Lower leg skin (tissue), 4 donors: ENCODE data around the gene VAT1L. TPM values are rescaled to one million over a fixed set of nuclear protein-coding genes. Genes with fewer than 3 reads are reported as not detected.

Source experiments
- DNase-seq, 2 donors: peaks; one replicate each; pipeline ENCODE4 v3.0.0-alpha.2; 2019; ENCODE audit warnings: low spot score in 2 of 2
- H3K4me3 ChIP-seq: fragments of 200-600 bp; sonication (generic); 2 replicates; pipeline ENCODE4 v1.5.1; 2017; ENCODE audit warnings: mild to moderate bottlenecking, low read depth; ENCODE audit not compliant: poor library complexity, severe bottlenecking
- POLR2A ChIP-seq, 2 donors: fragments of 450-650 bp; IDR thresholded peaks; one replicate each; pipeline ENCODE4 v1.6.1; 2016 to 2017; ENCODE audit warnings: antibody characterized with exemption in 2 of 2, mild to moderate bottlenecking in 1 of 2, moderate library complexity in 1 of 2
- WGBS, 2 donors: methylation state at CpG; one replicate each; pipeline ENCODE4 v1.1.5; 2018; 5-methylcytosine and 5-hydroxymethylcytosine counted together
- intact Hi-C: fragments of 100-400 bp; cut with DNase I; formaldehyde crosslinking; loops from one replicate; pipeline ENCODE4 v1.15.0; 2023; ENCODE audit warnings: low total_unique reads
- total RNA-seq, 4 donors: library from RNA; depleted of rRNA; stranded (reverse); fragments of >200 nt; gene quantifications; one replicate each; pipeline ENCODE4 v1.1.0, GENCODE V29; 2016
- TF ChIP-seq, protein P1 (sequence below), 3 donors: fragments of 450-650 bp; IDR thresholded peaks; one replicate each; pipeline ENCODE4 v1.5.1; 2016; ENCODE audit warnings: antibody characterized with exemption in 3 of 3, mild to moderate bottlenecking in 3 of 3, moderate library complexity in 2 of 3

VAT1L gene
- total RNA-seq, 4 donors from 2014 or later, result 0.10 to 0.36 TPM; not detected in 2

DNA sequence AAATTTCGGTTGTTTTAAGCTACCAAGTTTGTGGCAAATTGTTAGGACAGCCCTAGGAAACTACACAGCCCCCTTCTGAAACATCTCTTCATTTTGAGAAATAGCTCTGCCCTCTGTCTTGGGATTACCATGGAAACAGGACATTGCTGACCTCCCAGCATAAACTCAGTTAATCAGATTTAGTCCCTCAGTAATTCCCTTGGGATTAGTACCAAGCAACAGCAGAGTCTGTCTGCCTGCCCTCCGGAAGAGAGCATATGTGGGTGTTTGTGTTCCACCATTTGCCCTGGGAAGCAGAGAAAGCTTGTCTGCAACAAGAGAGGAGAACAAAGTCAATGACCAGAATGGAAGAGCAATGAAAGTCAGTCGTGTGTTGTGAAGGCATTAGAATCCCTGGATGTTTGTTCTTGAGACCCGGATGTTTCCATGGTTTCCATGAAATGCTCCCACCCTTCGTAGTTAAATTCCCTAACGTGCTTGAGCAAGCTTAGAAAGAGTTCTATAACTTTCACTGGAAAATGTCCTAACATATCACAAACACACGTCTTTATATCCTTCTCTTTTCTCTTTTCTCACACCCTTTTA, 39.9 kb upstream of the VAT1L start:
- intact Hi-C loops, result no loop called here
- TF ChIP-seq, protein P1, sequence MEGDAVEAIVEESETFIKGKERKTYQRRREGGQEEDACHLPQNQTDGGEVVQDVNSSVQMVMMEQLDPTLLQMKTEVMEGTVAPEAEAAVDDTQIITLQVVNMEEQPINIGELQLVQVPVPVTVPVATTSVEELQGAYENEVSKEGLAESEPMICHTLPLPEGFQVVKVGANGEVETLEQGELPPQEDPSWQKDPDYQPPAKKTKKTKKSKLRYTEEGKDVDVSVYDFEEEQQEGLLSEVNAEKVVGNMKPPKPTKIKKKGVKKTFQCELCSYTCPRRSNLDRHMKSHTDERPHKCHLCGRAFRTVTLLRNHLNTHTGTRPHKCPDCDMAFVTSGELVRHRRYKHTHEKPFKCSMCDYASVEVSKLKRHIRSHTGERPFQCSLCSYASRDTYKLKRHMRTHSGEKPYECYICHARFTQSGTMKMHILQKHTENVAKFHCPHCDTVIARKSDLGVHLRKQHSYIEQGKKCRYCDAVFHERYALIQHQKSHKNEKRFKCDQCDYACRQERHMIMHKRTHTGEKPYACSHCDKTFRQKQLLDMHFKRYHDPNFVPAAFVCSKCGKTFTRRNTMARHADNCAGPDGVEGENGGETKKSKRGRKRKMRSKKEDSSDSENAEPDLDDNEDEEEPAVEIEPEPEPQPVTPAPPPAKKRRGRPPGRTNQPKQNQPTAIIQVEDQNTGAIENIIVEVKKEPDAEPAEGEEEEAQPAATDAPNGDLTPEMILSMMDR (IDR thresholded peaks at IDR 0.05), result no peak
- TF ChIP-seq POLR2A (IDR thresholded peaks at IDR 0.05), result no peak
- no peak for DNase-seq
- H3K4me3 ChIP-seq, result no peak overlapping the region
- WGBS, 2 donors, result 56 to 65% methylated on average over 7 of the region's 7 CpGs

DNA sequence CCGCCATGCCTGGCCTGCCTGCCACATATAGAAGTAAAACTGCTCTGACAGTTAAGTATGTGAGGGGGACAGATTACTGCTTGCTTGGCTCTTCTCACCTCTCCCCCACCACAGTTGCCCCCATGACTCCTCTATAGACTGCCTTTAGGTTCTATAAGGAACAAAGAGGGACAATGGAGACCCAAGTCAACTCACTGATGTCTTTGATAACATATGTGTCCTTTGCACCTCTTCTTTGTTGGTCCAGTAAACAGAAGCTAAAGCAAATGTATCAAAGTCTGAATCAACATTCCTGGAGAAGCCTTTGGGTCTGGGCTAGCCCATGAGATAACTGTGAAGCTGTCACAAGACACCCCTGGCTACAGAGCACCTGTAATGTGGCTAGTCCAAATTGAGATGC, 38.9 kb upstream of the VAT1L start:
- intact Hi-C loops, result no loop called here
- 64 to 100% methylated on average over 1 of the region's 1 CpG for WGBS, 2 donors
- TF ChIP-seq, protein P1 (IDR thresholded peaks at IDR 0.05), result no peak
- no peak for TF ChIP-seq POLR2A (IDR thresholded peaks at IDR 0.05)
- no peak for DNase-seq
- H3K4me3 ChIP-seq, result no peak overlapping the region

DNA sequence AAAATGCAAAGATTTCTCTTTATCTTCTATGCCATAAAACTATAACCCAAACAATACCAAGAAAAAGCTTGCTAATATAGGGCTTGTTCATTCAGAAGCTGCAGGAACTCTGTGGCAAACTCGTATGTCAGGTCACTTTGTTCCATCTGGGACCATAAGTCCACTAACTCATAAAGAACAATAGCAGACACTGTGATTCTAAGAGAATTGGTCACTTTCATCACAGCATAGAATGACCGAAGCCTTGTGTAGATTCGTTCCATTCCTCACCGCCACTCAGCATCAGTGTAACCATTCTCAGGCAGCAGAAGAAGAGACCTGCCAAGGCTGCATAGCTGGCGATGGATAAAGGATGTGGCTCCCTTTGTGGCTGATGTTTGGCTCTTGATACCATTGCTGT, 30.3 kb upstream of the VAT1L start:
- no peak overlapping the region for H3K4me3 ChIP-seq
- intact Hi-C loops, result no loop called here
- 90 to 92% methylated on average over 5 of the region's 5 CpGs for WGBS, 2 donors
- no peak for TF ChIP-seq POLR2A (IDR thresholded peaks at IDR 0.05)
- TF ChIP-seq, protein P1 (IDR thresholded peaks at IDR 0.05), result no peak
- no peak for DNase-seq

DNA sequence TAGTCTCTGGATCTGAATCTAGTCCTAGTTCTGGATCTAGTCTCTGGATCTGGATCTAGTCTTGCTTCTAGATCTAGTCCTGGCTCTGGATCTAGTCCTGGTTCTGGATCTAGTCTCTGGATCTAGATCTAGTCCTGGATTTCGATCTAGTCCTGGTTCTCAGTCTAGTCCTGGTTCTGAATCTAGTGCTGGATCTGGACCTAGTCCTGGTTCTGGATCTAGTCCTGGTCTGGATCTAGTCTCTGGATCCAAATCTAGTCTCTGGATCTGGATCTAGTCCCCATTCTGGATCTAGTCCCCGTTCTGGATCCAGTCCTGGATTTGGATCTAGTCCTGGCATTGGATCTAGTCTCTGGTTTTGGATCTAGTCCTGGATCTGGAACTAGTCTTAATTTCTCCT, 29.9 kb upstream of the VAT1L start:
- DNase-seq, result no peak
- intact Hi-C loops, result no loop called here
- WGBS, 2 donors, result 73 to 80% methylated on average over 2 of the region's 2 CpGs
- no peak overlapping the region for H3K4me3 ChIP-seq
- TF ChIP-seq, protein P1 (IDR thresholded peaks at IDR 0.05), result no peak
- no peak for TF ChIP-seq POLR2A (IDR thresholded peaks at IDR 0.05)

DNA sequence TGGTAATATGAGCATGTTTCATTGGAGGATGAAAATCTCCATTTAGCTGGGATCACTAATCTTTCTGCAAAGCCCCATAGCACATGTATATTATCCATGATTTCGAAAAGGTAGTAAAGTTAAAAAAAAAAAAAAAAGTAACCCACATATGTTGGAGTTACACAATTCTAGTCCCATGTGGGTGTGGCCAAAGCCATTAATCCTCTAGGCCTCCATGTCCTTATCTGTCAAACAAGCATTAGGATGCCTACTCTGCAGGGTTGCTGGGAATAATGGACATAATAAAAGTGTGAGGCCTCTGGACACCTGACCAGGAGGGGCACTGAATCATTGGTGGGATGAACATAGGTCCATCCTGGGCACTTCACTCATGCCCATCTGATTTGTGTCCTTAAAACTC, 29.2 kb upstream of the VAT1L start:
- no peak for DNase-seq
- TF ChIP-seq POLR2A (IDR thresholded peaks at IDR 0.05), result no peak
- TF ChIP-seq, protein P1 (IDR thresholded peaks at IDR 0.05), result no peak
- H3K4me3 ChIP-seq, result no peak overlapping the region
- intact Hi-C loops, result no loop called here
- 89 to 91% methylated on average over 1 of the region's 1 CpG for WGBS, 2 donors

DNA sequence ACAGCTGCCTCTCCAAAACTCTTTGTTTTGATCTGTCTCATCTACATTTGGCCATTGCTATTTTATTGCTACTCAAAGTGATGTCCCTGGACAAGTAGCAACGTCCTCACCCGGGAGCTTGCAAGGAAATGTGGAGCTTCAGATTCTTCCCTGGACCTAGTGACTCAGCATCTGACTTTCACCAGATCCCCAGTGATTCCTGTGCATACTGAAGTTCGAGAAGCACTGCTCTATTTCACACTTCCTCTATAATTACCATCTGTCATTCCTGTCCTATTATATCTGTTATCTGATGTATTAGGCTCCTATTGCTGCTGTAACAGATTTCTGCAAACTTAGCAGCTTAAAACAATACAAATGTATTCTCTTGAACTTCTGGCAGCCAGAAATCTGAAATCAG, 28.5 kb upstream of the VAT1L start:
- no peak for TF ChIP-seq POLR2A (IDR thresholded peaks at IDR 0.05)
- TF ChIP-seq, protein P1 (IDR thresholded peaks at IDR 0.05), result no peak
- WGBS, 2 donors, result 56 to 61% methylated on average over 3 of the region's 3 CpGs
- intact Hi-C loops, result no loop called here
- DNase-seq, result no peak
- H3K4me3 ChIP-seq, result no peak overlapping the region
